ENCODE results near the gene TUBB4B. TPM values are rescaled to one million over a fixed set of nuclear protein-coding genes. Genes with fewer than 3 reads are reported as not detected.

TUBB4B gene
- total RNA-seq, 4 donors from 2014 or later: 174 to 409 (median 322) TPM

DNA sequence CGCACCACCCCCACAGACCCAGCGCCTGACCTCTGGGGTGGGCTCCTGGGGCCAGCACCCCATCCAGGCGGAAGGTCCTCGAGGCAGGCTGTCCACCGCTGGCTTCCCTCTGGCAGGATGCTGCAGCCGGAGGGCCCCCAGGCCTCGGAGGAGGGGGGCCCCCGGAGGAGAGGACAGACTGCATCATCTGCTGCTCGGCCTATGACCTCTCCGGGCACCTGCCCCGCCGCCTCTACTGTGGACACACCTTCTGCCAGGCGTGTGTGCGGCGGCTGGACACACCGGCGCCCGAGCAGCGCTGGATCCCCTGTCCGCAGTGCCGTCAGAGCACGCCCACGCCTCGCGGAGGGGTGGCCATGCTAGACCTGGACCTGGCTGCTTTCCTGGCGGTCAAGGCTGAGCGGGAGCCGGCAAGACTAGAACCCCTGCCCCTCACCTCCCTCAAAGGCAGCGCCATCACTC lies 12.6 kb upstream of the TUBB4B start:
- Histone ChIP-seq H3K36me3 (no peaks in the 10 kb centered on the region), H3K27me3 (peaks cover 0 to 4% of the 10 kb centered on the region in 2 donors), H3K4me1 (peaks cover 0 to 69% (median 11%) of the 10 kb centered on the region in 4 donors), H3K4me3 (no peak overlapping the region), H3K9me3 (peaks cover 0 to 4% (median 0%) of the 10 kb centered on the region in 4 donors), H3K27ac (no peak overlapping the region)
- no peak for DNase-seq
- TF ChIP-seq POLR2A (IDR thresholded peaks at IDR 0.05): no peak
- TF ChIP-seq, protein P1, sequence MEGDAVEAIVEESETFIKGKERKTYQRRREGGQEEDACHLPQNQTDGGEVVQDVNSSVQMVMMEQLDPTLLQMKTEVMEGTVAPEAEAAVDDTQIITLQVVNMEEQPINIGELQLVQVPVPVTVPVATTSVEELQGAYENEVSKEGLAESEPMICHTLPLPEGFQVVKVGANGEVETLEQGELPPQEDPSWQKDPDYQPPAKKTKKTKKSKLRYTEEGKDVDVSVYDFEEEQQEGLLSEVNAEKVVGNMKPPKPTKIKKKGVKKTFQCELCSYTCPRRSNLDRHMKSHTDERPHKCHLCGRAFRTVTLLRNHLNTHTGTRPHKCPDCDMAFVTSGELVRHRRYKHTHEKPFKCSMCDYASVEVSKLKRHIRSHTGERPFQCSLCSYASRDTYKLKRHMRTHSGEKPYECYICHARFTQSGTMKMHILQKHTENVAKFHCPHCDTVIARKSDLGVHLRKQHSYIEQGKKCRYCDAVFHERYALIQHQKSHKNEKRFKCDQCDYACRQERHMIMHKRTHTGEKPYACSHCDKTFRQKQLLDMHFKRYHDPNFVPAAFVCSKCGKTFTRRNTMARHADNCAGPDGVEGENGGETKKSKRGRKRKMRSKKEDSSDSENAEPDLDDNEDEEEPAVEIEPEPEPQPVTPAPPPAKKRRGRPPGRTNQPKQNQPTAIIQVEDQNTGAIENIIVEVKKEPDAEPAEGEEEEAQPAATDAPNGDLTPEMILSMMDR (IDR thresholded peaks at IDR 0.05): no peak

- TF ChIP-seq, protein P1 (IDR thresholded peaks at IDR 0.05): no peak
- Histone ChIP-seq H3K4me3 (peak overlapping the region in 2 of 4 donors; percentile 11 to 14), H3K4me1 (peaks cover 0 to 69% (median 8%) of the 10 kb centered on the region in 4 donors), H3K27ac (peak overlapping the region in 2 of 4 donors; percentile 72 to 80), H3K36me3 (no peaks in the 10 kb centered on the region), H3K9me3 (peaks cover 0 to 4% (median 0%) of the 10 kb centered on the region in 4 donors), H3K27me3 (peaks cover 0 to 4% of the 10 kb centered on the region in 2 donors)
- no peak for DNase-seq
These were observed 11.9 kb upstream of the TUBB4B start for GRCh38 chr9:137228968-137229896.

- H3K27ac ChIP-seq: peak overlapping the region in 2 of 4 donors; percentile 72 to 80
- no peaks in the 10 kb centered on the region for H3K36me3 ChIP-seq
- H3K4me3 ChIP-seq: peak overlapping the region in 2 of 4 donors; percentile 11 to 14
- H3K9me3 ChIP-seq: peaks cover 0 to 4% (median 0%) of the 10 kb centered on the region in 4 donors
- no peak for TF ChIP-seq POLR2A (IDR thresholded peaks at IDR 0.05)
- TF ChIP-seq, protein P1 (IDR thresholded peaks at IDR 0.05): no peak
- peaks cover 0 to 69% (median 12%) of the 10 kb centered on the region in 4 donors for H3K4me1 ChIP-seq
- peaks cover 0 to 4% of the 10 kb centered on the region in 2 donors for H3K27me3 ChIP-seq
- DNase-seq: peak in 1 of 3 donors; percentile 74
These were observed 11.0 kb upstream of the TUBB4B start for GRCh38 chr9:137229903-137230704.

DNA sequence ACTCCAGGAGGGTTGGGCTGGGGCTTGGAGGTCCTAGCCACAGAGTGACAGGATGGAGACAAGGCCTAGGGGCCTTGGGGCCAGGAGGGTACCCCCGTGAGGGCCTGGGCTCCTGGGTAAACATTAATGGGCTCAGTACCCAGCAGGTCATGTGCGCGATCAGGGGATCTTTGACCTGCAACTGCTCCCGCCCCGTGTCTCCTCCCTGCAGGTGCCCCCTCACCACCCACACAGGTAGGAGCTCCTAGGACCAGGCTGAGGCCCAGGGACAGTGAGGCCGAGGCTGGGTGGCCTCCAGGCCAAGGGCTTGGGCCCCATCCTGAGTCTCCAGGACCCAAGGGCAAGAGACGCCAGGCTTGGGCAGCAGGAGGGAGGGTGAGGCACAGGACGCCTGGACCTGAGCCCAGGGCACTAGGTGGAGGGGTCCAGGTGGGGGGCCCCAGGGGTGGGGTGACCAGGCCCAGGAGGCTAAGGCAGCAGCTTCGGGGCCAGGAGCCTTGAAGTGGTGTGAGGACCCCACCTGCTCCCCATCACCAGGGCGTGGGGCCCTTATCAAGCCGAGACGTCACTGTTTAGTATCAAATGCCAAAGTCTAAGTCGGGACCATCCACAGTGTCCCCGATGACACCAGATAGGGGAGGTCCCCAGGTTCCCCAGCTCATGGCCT lies 10.2 kb upstream of the TUBB4B start, which contains the start of gene SLC34A3:
SLC34A3 (plus strand) TSS at position 197 of the 667 bp plus-strand sequence. CDS start 802 bp downstream, outside the sequence.
- DNase-seq: no peak
- TF ChIP-seq POLR2A (IDR thresholded peaks at IDR 0.05): no peak
- TF ChIP-seq, protein P1 (IDR thresholded peaks at IDR 0.05): no peak
- Histone ChIP-seq H3K27ac (peak within 1 kb of the TSS in 2 of 4 donors; percentile 72 to 80), H3K36me3 (no peaks in the 10 kb centered on the region), H3K9me3 (peaks cover 0 to 4% (median 0%) of the 10 kb centered on the region in 4 donors), H3K27me3 (peaks cover 0 to 4% of the 10 kb centered on the region in 2 donors), H3K4me3 (peak within 1 kb of the TSS in 2 of 4 donors; percentile 11 to 14), H3K4me1 (peaks cover 2 to 74% (median 16%) of the 10 kb centered on the region in 4 donors)

Measured in Peyer's patch (tissue), 4 donors.